IMR-90 (cell line): ENCODE measurements around the gene SLC35G6. TPM values are rescaled to one million over a fixed set of nuclear protein-coding genes. Genes with fewer than 3 reads are reported as not detected.

ENCODE experiments used
- ATAC-seq: fragments of 200-7000 bp; cut with Tn5 transposase; 2 replicates; pipeline ENCODE4 v1.9.1; 2020; ENCODE audit warnings: low read depth, mild to moderate bottlenecking, moderate library complexity
- BruUV-seq: library from RNA; stranded (reverse); fragments of 400-500 nt; replicated peaks from 2 replicates; lab custom pipeline; 2021; lab: Mats Ljungman, UMichigan
- CTCF ChIA-PET: fragments of 300-600 bp; formaldehyde crosslinking; extraction: SDS; loops from one replicate; lab custom pipeline; 2021; ENCODE audit warnings: antibody characterized with exemption; lab: Yijun Ruan, JAX
- POLR2A ChIA-PET: fragments of 300-600 bp; sonication (Branson Sonifier 250); formaldehyde crosslinking; loops from one replicate; lab custom pipeline; 2022; ENCODE audit warnings: antibody characterized with exemption; ENCODE audit not compliant: unreplicated experiment; lab: Charles Lee
- DNase-seq: peaks from one replicate; pipeline ENCODE4 v3.0.0; 2013
- H2AFZ ChIP-seq: replicated peaks from 2 replicates; pipeline ENCODE3; 2013; ENCODE audit warnings: low read length, mild to moderate bottlenecking; ENCODE audit not compliant: poor library complexity
- H2AK5ac ChIP-seq: 2 replicates; pipeline ENCODE4 v1.6.1; 2013; ENCODE audit warnings: low read depth, low read length, inconsistent platforms
- H2AK9ac ChIP-seq: replicated peaks from 2 replicates; pipeline ENCODE3; 2013; ENCODE audit warnings: mild to moderate bottlenecking, low read depth, low read length, moderate library complexity; ENCODE audit not compliant: poor library complexity
- H2BK120ac ChIP-seq: 2 replicates; pipeline ENCODE4 v1.6.1; 2013; ENCODE audit warnings: low read depth, low read length, inconsistent platforms
- H2BK15ac ChIP-seq: 3 replicates; pipeline ENCODE4 v1.6.1; 2013; ENCODE audit warnings: low read depth, low read length, inconsistent platforms
- H2BK20ac ChIP-seq: 2 replicates; pipeline ENCODE4 v1.6.1; 2013; ENCODE audit warnings: low read depth, mild to moderate bottlenecking, inconsistent platforms, low read length, moderate library complexity
- H2BK5ac ChIP-seq: 2 replicates; pipeline ENCODE4 v1.6.1; 2013; ENCODE audit warnings: mild to moderate bottlenecking, low read depth, low read length, inconsistent platforms; ENCODE audit not compliant: poor library complexity, severe bottlenecking
- H3K14ac ChIP-seq: replicated peaks from 2 replicates; pipeline ENCODE4 v1.6.1; 2013; ENCODE audit warnings: low read depth, low read length, inconsistent platforms
- H3K18ac ChIP-seq: 2 replicates; pipeline ENCODE4 v1.6.1; 2013; ENCODE audit warnings: low read depth, low read length, control low read depth
- H3K23ac ChIP-seq: 2 replicates; pipeline ENCODE4 v1.6.1; 2013; ENCODE audit warnings: low read depth, low read length, inconsistent platforms
- H3K27ac ChIP-seq: 2 replicates; pipeline ENCODE4 v1.5.1; 2013; ENCODE audit warnings: mild to moderate bottlenecking, control low read depth, low read length; ENCODE audit not compliant: insufficient read depth
- H3K27me3 ChIP-seq: 2 replicates; pipeline ENCODE4 v1.6.1; 2013; ENCODE audit warnings: low read length; ENCODE audit not compliant: control insufficient read depth, insufficient read depth
- H3K36me3 ChIP-seq: 2 replicates; pipeline ENCODE4 v1.6.1; 2013; ENCODE audit warnings: low read length, mixed read lengths; ENCODE audit not compliant: control insufficient read depth, insufficient read depth
- H3K4ac ChIP-seq: 2 replicates; pipeline ENCODE4 v1.6.1; 2013; ENCODE audit warnings: low read depth, low read length, inconsistent platforms
- H3K4me1 ChIP-seq: 2 replicates; pipeline ENCODE4 v1.6.1; 2013; ENCODE audit warnings: low read length, mixed read lengths; ENCODE audit not compliant: control insufficient read depth, insufficient read depth
- H3K4me2 ChIP-seq: 2 replicates; pipeline ENCODE4 v1.6.1; 2013; ENCODE audit warnings: low read depth, mild to moderate bottlenecking, control low read depth, low read length, moderate library complexity
- H3K4me3 ChIP-seq: 2 replicates; pipeline ENCODE4 v1.5.1; 2013; ENCODE audit warnings: low read depth, mild to moderate bottlenecking, control low read depth, low read length, moderate library complexity; ENCODE audit not compliant: insufficient read depth
- H3K56ac ChIP-seq: 2 replicates; pipeline ENCODE4 v1.6.1; 2013; ENCODE audit warnings: low read length, inconsistent platforms; ENCODE audit not compliant: insufficient read depth; ENCODE audit errors: extremely low read depth
- H3K79me1 ChIP-seq, 2 experiments: 2 replicates each; pipeline ENCODE4 v1.6.1; 2013; ENCODE audit warnings: low read length in 2 of 2, inconsistent platforms in 1 of 2, low read depth in 1 of 2
- H3K9ac ChIP-seq: 2 replicates; pipeline ENCODE4 v1.6.1; 2013; ENCODE audit warnings: low read depth, low read length, control low read depth
- H3K9me1 ChIP-seq: 2 replicates; pipeline ENCODE4 v1.6.1; 2013; ENCODE audit warnings: low read length, inconsistent platforms; ENCODE audit not compliant: insufficient read depth
- H3K9me3 ChIP-seq: 2 replicates; pipeline ENCODE4 v1.6.1; 2013; ENCODE audit warnings: low read length; ENCODE audit not compliant: control insufficient read depth, insufficient read depth
- H4K20me1 ChIP-seq: 2 replicates; pipeline ENCODE4 v1.6.1; 2013; ENCODE audit warnings: low read length, inconsistent platforms; ENCODE audit not compliant: insufficient read depth
- H4K5ac ChIP-seq: 2 replicates; pipeline ENCODE4 v1.6.1; 2013; ENCODE audit warnings: mild to moderate bottlenecking, low read depth, low read length, control low read depth
- H4K8ac ChIP-seq, 2 experiments: 2 replicates each; pipeline ENCODE4 v1.6.1; 2013; ENCODE audit warnings: low read depth in 2 of 2, low read length in 2 of 2, control low read depth in 1 of 2, inconsistent platforms in 1 of 2
- H4K91ac ChIP-seq: 2 replicates; pipeline ENCODE4 v1.6.1; 2013; ENCODE audit warnings: low read depth, low read length, inconsistent platforms; ENCODE audit not compliant: insufficient read depth
- BHLHE40 ChIP-seq: fragments of 150-350 bp; IDR thresholded peaks from 2 replicates; pipeline ENCODE4 v1.6.1; 2016; ENCODE audit warnings: mild to moderate bottlenecking, low read depth, low read length
- CHD1 ChIP-seq: IDR thresholded peaks from 2 replicates; pipeline ENCODE4 v1.6.1; 2012; ENCODE audit warnings: low read depth, low read length, improper control_type of control experiment
- ELK1 ChIP-seq: fragments of 150-350 bp; IDR thresholded peaks from 2 replicates; pipeline ENCODE4 v1.6.1; 2016; ENCODE audit warnings: low read depth, mild to moderate bottlenecking, low read length, moderate library complexity, borderline replicate concordance
- MAZ ChIP-seq: IDR thresholded peaks from 2 replicates; pipeline ENCODE4 v1.6.1; 2012; ENCODE audit warnings: low read depth, mild to moderate bottlenecking, low read length, improper control_type of control experiment, moderate library complexity, borderline replicate concordance
- NFE2L2 ChIP-seq: fragments of 150-350 bp; IDR thresholded peaks from 2 replicates; pipeline ENCODE4 v1.6.1; 2016; ENCODE audit warnings: low read depth, mild to moderate bottlenecking, low read length
- POLR2A ChIP-seq: IDR thresholded peaks from 2 replicates; pipeline ENCODE4 v1.6.1; 2012; ENCODE audit warnings: mild to moderate bottlenecking, low read depth, low read length
- RAD21 ChIP-seq: IDR thresholded peaks from 2 replicates; pipeline ENCODE4 v1.6.1; 2012; ENCODE audit warnings: low read length, improper control_type of control experiment
- RCOR1 ChIP-seq: IDR thresholded peaks from 2 replicates; pipeline ENCODE4 v1.6.1; 2012; ENCODE audit warnings: mild to moderate bottlenecking, low read length, improper control_type of control experiment; ENCODE audit not compliant: insufficient replicate concordance
- RFX5 ChIP-seq: IDR thresholded peaks from 2 replicates; pipeline ENCODE4 v1.8.0; 2012; ENCODE audit warnings: low read depth, mild to moderate bottlenecking, low read length, moderate library complexity
- SMC3 ChIP-seq: fragments of 150-350 bp; IDR thresholded peaks from 2 replicates; pipeline ENCODE4 v1.6.1; 2016; ENCODE audit warnings: low read depth, mild to moderate bottlenecking, antibody characterized with exemption, low read length, moderate library complexity
- USF2 ChIP-seq: fragments of 150-350 bp; IDR thresholded peaks from 2 replicates; pipeline ENCODE4 v1.6.1; 2017; ENCODE audit warnings: mild to moderate bottlenecking, antibody characterized with exemption, low read length, low read depth
- WGBS, 2 experiments: methylation state at CpG; one replicate each; pipeline versions ENCODE4 v1.1.5 to v1.1.7; 2013; ENCODE audit warnings: missing lambda C conversion rate in 2 of 2; ENCODE audit not compliant: insufficient read length in 1 of 2; ENCODE audit errors: extremely low coverage in 2 of 2; 5-methylcytosine and 5-hydroxymethylcytosine counted together
- dilution Hi-C: fragments of 300-500 bp; cut with HindIII; formaldehyde crosslinking; loops from one replicate; pipeline ENCODE4 v1.14.3; 2018; ENCODE audit warnings: low sequenced_read_pairs; ENCODE audit not compliant: unreplicated experiment
- in situ Hi-C: fragments of 300-500 bp; cut with MboI; formaldehyde crosslinking; loops from 3 replicates; pipeline ENCODE4 v1.14.3; 2019; ENCODE audit warnings: low sequenced_read_pairs, inconsistent platforms, mixed read lengths
- intact Hi-C: fragments of 100-400 bp; cut with micrococcal nuclease; formaldehyde crosslinking; loops from 2 replicates; pipeline ENCODE4 v1.10.0; 2022
- polyA plus RNA-seq, 3 experiments: library from polyadenylated mRNA; depleted of rRNA; stranded (reverse); fragments of >200 nt; gene quantifications; 2 replicates each; pipeline ENCODE4 v1.2.3, GENCODE V29; 2012; ENCODE audit warnings: low replicate concordance in 1 of 3
- total RNA-seq: library from RNA; depleted of rRNA; stranded (reverse); fragments of >200 nt; gene quantifications from 2 replicates; pipeline ENCODE4 v1.2.3, GENCODE V29; 2012

The SLC35G6 gene
- total and polyA plus RNA-seq, 2 of the 4 experiments (the other 2 are of a cell fraction) = not detected

GRCh38 chr17:7512824-7513540 is 31.7 kb downstream of the SLC35G6 start:
- POLR2A ChIA-PET = no interaction called here
- CTCF ChIA-PET = interaction anchor here (0.5 to 3.7 kb wide), 4 partner anchors 13 to 76 kb away, joined by 3 to 24 read pairs (median 3); partner anchors contain the start of gene SENP3

More at GRCh38 chr17:7512824-7513540, 31.7 kb downstream of the SLC35G6 start:
- Histone ChIP-seq H2BK120ac (no peak overlapping the region), H3K9me3 (no peaks in the 10 kb centered on the region), H2BK20ac (no peak overlapping the region), H3K4ac (no peak overlapping the region), H3K9ac (no peak overlapping the region), H3K36me3 (peaks cover 62% of the 10 kb centered on the region), H4K20me1 (peaks cover 3% of the 10 kb centered on the region; the same call in 1 of the 2 replicates), H3K14ac (no peak overlapping the region), H3K79me1 (0 out of 4 replicates have a peak, but pooled peaks cover 0 to 7% of the 10 kb centered on the region in 2 experiments), H2BK15ac (no peak overlapping the region), H4K91ac (no peak overlapping the region), H3K23ac (no peak overlapping the region), H4K5ac (no peak overlapping the region), H2AK5ac (no peak overlapping the region), H3K4me3 (no peak overlapping the region), H3K27ac (no peak overlapping the region), H3K56ac (no peak overlapping the region), H3K4me1 (0 out of 2 replicates have a peak, but pooled peaks cover 1% of the 10 kb centered on the region), H2BK5ac (no peak overlapping the region), H2AFZ (no peak overlapping the region), H3K9me1 (no peaks in the 10 kb centered on the region), H3K18ac (no peak overlapping the region), H2AK9ac (no peak overlapping the region), H3K27me3 (no peaks in the 10 kb centered on the region), H4K8ac (no peak overlapping the region), H3K4me2 (no peak overlapping the region)
- TF ChIP-seq BHLHE40 (no peak), RFX5 (no peak), MAZ (no peak), USF2 (no peak), SMC3 (no peak), CHD1 (no peak), RCOR1 (no peak), RAD21 (no peak), NFE2L2 (no peak), POLR2A (no peak), ELK1 (no peak)
- WGBS, 2 experiments = 96% methylated on average over 17 of the region's 20 CpGs; no CpG with 5 or more reads in 1 of the 2 experiments
- no TSS peak for BruUV-seq
- in situ Hi-C loops = loop anchor here (5.0 kb wide), 1 partner anchor 39 kb away; no protein-coding TSS in a partner anchor
- ATAC-seq (no peak), DNase-seq (no peak)
- dilution Hi-C loops = no loop called here
- intact Hi-C loops = no loop called here
